Breast epithelium (tissue), 3 donors: ENCODE data around the gene PTPRM.

Experiments
- CTCF ChIP-seq, 3 donors: fragments of 450-650 bp; IDR thresholded peaks; one replicate each; pipeline ENCODE4 v1.5.1; 2016 to 2017; ENCODE audit warnings: antibody characterized with exemption in 3 of 3, mild to moderate bottlenecking in 3 of 3, moderate library complexity in 3 of 3
- POLR2A ChIP-seq: fragments of 450-650 bp; IDR thresholded peaks from one replicate; pipeline ENCODE4 v1.6.1; 2016; ENCODE audit warnings: antibody characterized with exemption, mild to moderate bottlenecking, moderate library complexity
- POLR2AphosphoS5 ChIP-seq, 3 donors: sonication (generic); formaldehyde crosslinking; IDR thresholded peaks; one replicate each; pipeline ENCODE4 v1.6.1; 2017; ENCODE audit warnings: antibody characterized with exemption in 3 of 3

- TF ChIP-seq CTCF (IDR thresholded peaks at IDR 0.05) (no peak), POLR2AphosphoS5 (IDR thresholded peaks at IDR 0.05) (no peak), POLR2A (no peak)
These were observed 595.7 kb downstream of the PTPRM start for GRCh38 chr18:8162802-8163201.
